NCI-H446 (cell line): ENCODE results near the gene MMP15.
"Not testable (repeated sequence)": the region's sequence is repeated elsewhere in the genome, so short reads cannot be mapped to it uniquely, and the experiment has no call there.

Source experiments
- DNase-seq, 2 experiments: peaks; one replicate each; lab custom pipeline; 2025; lab: John Stamatoyannopoulos, UW

MMP15 gene

GRCh38 chr16:58025351-58026138 lies at the start of gene MMP15:
TSS of gene MMP15 (plus strand) at chr16:58025754. CDS start at chr16:58026351, 597 bp downstream.
- peak in 1 of 2 experiments; percentile 65 for DNase-seq

GRCh38 chr16:57976331-57976796 lies 49.2 kb upstream of the MMP15 start:
- no peak for DNase-seq

DNA sequence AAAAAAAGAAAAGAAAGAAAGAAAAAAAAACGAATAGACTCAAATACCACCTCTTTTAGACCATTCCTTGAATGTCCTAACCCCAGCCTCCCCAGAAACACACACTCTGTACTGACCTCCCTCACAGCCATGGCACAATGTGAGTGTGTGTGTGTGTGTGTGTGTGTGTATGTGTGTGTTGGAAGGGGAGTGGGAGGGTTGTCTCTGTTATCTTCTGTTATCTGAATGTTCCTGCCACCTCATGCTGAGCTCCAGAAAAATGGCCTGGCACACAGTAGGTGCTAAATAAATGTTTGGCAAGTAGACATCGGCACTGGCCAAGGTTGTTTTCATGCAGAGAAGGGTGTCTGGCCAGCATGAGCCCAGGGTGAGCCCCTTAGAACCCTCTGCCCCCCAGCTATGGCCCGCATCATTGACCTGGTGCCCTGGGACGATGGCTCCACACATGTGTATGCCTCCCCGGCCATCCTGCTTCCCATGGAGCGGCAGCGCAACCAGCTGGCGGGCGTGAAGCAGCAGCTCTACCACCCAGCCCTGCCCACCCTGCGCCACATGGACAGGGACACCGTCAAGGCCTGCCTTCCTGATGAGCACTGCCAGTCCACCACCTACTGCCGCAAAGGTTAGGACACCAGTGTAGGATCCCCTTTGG lies 48.0 kb upstream of the MMP15 start:
- DNase-seq, result no peak

DNA sequence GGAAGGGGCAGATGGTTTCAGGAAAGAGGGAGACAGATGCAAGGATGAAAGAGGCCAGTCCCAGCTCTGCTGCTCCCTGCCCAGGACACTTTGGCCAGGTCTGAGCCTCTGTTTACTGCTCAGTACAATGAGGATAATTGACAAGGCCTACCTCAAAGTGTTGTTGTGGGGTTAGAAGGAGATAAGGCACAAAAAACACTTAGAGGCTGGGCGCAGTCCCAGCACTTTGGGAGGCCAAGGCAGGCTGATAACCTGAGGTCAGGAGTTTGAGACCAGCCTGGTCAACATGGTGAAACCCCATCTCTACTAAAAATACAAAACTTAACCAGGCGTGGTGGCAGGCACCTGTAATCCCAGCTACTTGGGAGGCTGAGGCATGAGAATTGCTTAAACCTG lies 47.5 kb upstream of the MMP15 start:
- DNase-seq, result not testable (repeated sequence)

- no peak for DNase-seq
These were observed 46.5 kb upstream of the MMP15 start for GRCh38 chr16:57979006-57979585.

DNA sequence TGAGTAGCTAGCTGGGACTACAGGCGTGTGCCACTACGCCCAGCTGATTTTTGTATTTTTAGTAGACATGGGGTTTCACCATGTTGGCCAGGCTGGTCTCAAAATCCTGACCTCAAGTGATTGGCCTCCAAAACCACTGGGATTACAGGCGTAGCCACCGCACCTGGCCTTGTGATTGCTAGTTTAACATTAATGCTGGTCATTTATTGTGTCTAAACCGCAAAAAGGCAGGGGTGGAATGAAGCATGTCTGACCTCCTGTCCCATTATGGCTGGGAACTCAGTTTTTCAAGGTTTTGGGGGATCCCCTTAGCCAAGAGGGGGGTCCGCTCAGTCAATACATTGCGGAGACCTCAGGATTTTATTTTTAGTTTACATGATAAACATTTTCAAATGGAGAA lies 43.9 kb upstream of the MMP15 start:
- no peak for DNase-seq

- DNase-seq, result no peak
These were observed 43.2 kb upstream of the MMP15 start for GRCh38 chr16:57982385-57982784.

- DNase-seq, result no peak
These were observed 40.9 kb upstream of the MMP15 start for GRCh38 chr16:57984443-57985203.

DNA sequence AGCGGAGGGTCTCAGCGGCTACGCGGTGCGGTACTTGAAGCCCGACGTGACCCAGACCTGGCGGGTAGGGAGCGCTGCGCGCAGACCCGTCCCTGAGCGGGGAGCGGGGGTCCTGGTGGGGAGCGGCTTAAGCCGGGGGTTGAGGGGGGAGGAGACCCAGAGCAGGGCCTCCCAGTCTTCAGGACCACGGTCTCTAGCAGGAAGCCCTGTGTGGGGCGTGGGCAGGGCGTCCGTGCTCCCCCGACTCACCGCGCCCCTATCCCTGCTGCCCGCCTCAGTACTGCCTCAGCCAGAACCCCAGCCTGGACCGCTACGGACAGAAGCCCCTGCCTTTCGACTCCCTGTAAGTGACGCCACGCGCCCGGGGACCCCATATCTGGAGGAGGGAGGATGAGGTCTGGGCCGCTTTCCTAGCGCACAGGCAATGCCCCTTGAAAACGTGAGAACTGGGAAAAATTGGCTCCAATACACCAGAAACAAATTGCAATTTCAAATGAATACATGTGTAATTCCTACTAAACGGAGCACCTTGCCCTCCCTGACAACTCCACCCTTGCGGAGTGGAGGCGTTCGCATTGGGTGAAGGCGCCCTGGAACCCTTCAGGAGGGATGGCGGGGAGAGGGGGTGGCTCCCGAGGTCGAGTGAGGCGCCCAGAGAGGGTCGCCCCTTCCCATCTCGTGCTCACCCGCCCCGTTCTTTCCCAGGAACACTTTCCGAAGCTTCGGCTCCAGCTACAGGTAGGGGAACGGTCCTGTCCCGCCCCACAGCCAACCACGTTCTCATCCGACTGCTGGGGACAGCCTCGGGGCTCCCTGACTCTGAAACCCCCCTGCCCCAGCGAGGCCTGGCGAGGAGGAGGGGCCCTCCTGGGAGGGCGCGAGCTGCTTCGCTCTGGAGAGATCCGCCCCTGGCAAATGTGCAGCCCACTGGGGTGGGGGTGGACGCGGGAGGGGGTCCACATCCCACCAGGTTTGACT lies 40.1 kb upstream of the MMP15 start:
- no peak for DNase-seq

DNA sequence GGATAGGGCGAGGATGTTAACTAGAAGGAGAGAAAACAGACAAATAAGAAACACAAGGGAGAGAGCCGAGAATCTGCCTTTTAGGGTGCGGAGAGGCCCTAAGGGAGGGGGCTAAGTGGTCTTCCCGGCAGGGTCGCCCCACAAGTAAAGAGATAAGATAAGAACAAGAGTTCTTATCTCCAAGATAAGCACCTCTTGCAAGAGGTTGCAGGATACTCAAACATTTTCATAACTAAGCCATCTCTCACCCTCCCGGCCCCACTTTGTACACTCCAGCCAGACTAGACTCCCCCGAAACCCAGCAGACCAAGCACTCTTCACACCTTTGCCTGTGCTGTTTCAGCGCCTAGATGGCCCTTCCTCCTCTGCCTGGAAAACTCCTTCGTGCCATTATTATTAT lies 39.4 kb upstream of the MMP15 start:
- DNase-seq, result no peak

DNA sequence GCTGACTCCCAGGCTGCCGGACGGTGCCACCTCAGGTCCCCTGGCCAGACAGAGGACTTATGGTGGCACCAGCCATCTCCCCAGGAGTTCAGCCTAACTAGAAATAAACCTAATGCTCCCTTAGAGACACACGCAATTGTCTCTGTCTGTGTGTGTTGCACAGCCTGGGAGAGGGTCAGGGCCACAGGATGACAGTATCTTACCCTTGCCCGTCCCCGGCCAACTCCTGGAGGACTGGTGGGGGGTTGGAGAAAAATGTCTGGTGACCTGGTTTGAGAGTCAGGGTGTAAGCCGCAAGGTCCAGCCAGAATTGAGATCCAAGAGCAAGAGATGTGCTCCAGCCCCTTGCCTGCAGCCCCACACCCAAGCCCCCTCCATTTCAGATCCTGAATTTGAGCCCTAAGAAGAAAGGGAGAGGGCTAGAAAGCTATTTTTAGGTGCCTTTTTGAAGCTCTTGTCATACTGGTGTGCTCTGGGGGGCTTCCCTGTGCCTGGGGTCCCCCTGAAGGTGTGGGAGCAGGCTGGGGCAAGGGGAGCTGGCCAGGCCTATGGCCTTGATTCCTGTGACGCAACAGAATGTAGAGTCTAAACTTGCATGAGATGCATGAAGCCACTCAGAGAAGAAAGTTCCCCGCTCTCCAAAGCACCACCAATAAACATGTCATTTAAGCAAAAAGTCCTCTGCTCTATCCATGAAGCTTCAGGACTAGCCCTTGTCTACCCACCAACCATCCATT lies 37.9 kb upstream of the MMP15 start:
- DNase-seq, result no peak

DNA sequence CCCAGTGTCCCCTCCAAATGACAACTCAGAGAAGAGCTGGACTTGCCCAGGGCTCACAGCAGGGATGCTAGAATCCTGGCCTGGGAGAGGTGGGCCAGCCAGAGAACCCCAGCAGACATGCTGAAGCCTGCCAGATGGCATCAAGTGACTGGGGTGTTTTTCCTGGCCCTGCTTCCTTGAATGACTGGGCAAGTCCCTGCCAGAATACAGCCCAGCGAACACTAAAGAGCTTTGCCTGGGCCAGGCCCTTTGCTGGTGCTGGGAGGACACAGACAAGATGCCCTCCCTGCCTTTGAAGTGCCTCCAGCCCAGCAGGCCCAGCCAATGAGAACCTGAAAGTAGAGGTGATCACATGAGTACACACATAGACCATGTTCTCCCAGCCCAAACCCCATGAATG lies 36.6 kb upstream of the MMP15 start:
- peak; percentile 29 to 64 for DNase-seq

GRCh38 chr16:57991551-57992059 lies 33.9 kb upstream of the MMP15 start:
- no peak for DNase-seq

GRCh38 chr16:57992084-57992483 lies 33.5 kb upstream of the MMP15 start:
- no peak for DNase-seq

DNA sequence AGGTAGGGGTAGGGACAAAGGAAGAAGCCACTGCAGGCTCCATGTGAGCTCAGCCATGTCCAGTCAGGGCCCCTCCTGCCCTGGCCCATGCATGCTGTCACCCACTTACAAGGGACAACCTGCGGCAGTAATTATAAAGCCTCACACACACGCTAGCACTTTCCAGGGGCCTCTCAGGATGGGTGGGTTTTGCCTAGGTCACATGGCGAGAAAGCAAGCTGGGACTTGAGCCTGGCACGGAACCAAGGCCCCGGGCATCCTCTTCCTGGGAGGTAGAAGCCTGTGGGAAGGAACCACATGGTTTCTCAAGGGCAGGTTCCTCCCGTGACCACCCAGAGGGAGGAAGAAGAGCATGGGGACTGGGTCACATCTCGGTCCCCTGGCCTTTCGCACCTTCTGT lies 32.1 kb upstream of the MMP15 start:
- no peak for DNase-seq

DNA sequence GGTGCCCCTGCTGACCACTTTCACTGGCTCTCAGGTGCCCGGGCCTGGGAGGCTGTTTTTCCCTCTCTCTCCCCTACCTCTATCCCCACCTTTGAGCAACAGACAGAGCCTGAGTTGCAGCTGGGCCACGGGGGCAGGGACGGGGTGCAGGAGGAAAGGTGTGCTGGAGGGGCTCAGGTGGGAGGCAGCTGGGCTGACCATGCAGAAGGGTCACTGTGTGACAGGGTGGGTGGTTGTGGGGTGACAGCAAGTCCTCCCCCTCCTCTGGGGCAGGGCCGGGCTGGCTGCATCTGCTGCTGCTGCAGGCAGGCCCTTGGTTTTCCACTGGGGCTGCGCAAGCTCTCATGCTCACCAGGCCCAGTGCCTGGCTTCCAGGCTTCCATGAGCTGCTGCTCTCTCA lies 31.7 kb upstream of the MMP15 start:
- no peak for DNase-seq

GRCh38 chr16:57994361-57994760 lies 31.2 kb upstream of the MMP15 start:
- no peak for DNase-seq

- no peak for DNase-seq
These were observed 30.8 kb upstream of the MMP15 start for GRCh38 chr16:57994778-57995177.

DNA sequence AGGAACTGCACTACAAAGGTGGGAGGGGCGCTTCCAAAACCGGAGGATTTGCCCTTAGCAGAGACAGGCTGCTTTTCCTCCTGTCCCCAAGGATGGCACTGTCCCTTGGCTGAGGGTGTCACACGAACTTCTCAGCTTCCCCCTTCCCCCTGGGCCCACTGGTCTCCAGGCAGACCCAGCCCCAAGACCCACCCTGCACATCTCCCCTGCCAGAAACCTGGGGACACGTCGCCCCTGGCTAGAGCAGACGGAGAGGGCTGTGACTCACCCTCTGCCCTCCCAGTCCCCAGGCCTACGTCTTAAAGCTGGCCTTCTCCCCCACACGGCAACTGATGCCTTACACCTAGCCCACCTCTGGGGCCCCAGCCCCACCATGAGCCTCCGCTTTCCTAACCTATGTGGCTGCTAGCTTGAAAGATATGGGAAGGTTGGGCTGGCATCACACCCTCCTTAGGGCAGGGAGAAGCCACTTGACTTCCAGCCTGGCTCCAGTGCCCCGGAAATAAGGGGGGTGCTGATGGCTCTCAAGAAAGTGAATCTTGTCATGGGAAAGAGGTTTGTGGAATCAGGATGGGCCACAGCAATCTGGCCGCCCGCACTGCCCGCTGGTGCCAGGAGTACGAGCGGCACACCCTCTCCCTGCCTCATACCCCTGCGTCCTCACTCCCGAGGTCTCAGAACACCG lies 29.7 kb upstream of the MMP15 start:
- DNase-seq, result no peak
